NCI-H460 (cell line): ENCODE data around the gene ENOX2. TPM values are rescaled to one million over a fixed set of nuclear protein-coding genes. Genes with fewer than 3 reads are reported as not detected.
"Not testable (repeated sequence)": the region's sequence is repeated elsewhere in the genome, so short reads cannot be mapped to it uniquely, and the experiment has no call there.

Experiments used
- DNase-seq: peaks from one replicate; pipeline ENCODE4 v3.0.0-alpha.2; 2016; ENCODE audit warnings: low read depth; ENCODE audit errors: extremely low read depth
- total RNA-seq: library from RNA; depleted of rRNA; stranded (reverse); fragments of >200 nt; shearing (Covaris generic); gene quantifications from 2 replicates; pipeline ENCODE4 v1.2.3, GENCODE V29; 2014

ENOX2 gene
- total RNA-seq, 1 experiment from 2014 or later: 14.6 TPM

DNA sequence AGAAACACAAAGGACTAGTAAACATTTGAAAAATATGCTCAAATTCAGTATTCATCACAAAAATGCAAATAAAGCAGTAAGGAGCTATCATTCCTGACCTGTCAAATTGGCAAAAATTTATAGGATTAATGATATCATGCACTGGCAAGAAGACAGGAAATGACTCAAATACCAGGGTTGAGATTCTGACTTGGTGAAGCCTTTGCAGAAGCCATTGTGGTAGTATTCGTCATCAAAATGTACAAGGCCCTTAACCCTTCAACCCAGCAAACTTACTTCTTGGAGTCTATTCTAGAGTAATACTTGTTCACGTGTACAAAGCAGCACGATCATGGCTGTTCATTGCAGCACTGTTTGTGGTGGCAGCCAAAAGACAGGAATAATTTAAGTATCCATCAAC lies 132.4 kb downstream of the ENOX2 start:
- DNase-seq: no peak

DNA sequence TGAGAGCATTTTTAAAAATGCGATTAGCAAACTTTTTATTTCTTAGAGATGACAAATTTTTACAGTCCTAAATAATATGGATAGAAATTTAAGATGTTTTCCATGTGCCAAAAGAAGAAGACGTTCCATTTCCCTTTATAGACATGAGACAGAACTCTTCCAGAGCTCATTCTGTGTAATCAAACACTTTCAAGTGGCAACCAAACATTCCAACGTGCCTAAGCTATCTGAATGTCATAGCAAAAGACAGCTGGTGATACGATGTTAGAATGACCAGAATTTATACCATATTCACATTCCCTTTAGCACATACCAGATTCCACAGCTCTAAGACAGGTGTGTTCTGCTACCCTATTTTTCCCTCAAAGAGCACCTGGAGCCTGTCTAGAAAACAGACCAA lies 133.2 kb downstream of the ENOX2 start:
- no peak for DNase-seq

GRCh38 chrX:130758072-130758471 lies 144.9 kb downstream of the ENOX2 start:
- DNase-seq: no peak

GRCh38 chrX:130756233-130756632 lies 146.8 kb downstream of the ENOX2 start:
- no peak for DNase-seq

DNA sequence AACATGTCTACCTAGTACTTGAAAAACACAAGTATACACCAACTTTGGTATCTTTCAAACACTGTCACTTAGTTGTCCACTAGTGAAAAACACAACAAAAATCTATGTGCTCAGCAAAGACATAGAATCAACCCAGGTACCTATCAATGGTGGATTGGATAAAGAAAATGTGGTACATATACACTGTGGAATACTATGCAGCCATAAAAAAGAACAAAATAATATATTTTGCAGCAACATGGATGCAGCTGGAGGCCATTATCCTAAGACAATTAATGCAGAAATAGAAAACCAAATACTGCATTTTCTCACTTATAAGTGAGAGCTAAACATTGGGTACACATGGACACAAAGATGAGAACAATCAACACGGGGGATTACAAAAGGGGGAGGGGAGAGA lies 148.7 kb downstream of the ENOX2 start:
- DNase-seq: no peak

DNA sequence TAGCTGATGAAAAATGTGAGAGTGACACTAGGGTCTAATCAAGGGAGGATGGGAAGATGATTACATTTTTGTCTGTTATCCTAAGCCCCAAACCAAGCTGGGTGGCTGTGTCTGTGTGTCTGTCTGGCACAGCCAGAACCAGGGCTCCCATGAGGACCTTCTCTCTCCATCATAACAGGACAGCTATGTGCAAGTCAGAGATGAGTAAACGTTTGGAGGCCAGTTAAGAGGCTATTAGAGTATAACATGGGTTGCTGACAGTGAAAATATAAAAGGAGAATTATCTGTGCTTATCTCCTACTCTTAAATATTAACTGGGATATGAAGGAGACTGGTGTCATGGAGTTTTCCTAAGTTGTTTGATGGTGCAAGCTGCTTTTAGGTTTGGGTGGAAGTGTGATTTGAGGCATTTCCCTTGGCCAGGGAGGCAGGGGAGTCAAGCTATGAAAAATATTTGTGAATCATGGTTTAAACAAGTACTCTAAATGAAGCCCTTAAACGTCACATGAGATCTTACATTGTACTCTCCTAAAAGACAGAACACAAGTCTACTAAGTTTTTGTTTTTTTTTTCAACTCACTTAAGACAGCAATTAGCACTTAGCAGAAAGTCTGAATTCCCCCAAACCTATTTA lies 156.2 kb downstream of the ENOX2 start:
- DNase-seq: no peak

- DNase-seq: no peak
Measured at GRCh38 chrX:130746077-130746476, 156.9 kb downstream of the ENOX2 start.

- no peak for DNase-seq
Measured at GRCh38 chrX:130741584-130741983, 161.4 kb downstream of the ENOX2 start.

DNA sequence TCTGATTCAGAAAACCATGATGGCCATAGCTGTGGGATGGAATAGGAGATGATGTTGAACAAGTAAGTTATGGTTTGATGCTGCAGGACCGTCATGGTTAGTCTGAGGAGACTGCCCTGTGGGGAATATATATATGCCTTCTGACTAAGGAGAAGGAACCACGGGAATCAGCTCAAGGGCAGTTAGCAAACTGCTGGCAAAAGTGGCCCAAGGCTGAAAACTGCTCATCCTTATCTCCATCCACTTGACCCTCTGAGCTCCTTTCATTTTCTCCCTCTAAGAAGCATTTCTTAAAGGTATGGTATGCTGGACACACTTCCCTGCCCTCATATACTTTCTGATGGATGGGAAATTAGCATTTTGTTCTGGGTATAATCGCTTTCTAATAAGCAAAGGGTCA lies 161.9 kb downstream of the ENOX2 start:
- no peak for DNase-seq

DNA sequence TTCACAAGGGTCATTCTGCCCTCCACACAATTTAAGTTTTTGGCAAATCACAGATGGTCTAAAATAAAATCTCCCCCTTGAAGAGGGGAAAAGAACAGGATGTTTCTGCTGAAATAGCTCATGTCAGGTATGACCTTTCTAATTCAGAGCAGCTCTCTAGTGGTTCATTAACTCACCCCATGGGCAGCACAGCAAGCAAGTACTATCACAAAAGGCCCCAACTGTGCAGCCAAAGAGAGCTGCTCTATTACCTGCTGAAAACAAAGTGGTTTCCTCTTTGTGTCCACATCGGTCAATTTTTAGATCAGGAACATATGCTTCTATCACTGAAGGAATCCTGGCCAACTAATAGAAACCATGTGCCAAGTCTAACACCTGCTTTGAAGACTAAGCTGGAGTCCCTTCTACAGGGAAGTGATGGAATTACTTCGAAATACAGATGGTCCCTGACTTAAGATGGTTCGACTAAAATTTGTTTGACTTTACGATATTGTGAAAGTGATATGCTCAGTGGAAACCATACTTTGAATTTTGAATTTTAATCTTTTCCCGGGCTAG lies 164.3 kb downstream of the ENOX2 start:
- no peak for DNase-seq

DNA sequence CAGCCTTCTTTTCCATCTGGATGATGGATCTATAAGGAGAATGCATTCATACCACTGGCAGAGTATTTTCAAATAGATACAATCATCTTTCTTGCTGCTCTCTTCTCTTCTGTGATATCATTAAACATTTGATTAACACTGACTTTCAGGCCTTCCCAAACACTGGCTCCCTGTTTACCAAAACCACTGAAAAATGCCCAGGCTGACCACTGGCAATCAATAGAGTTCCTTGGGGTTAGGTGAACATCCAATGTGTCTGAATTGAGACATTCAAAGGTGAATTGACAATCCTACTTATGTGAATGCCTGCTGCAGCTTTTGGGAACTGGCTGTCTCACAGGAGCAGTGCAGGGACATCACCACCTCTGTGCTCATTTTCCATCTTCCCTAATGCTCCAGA lies 168.3 kb downstream of the ENOX2 start:
- no peak for DNase-seq

DNA sequence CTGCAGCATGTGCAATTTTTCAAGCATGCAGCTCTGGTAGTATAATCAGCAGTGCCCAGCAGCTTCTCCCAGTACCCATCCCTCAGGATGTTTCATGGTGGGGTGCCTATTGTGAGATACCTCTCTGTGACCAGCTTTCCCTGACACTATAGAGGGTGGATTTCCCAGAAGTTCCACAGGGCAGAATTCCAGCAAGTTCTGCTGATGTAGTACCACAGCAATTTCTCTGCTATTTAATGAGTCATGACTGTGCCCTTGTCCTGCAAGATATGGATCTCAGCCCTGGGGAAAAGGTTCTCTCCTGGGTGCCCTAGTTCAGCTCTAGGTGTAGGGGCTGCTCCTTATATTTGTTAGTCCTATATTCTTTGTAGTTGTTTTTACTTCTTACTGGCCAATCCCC lies 174.8 kb downstream of the ENOX2 start:
- DNase-seq: no peak

- DNase-seq: no peak
Measured at GRCh38 chrX:130726661-130727060, 176.3 kb downstream of the ENOX2 start.

DNA sequence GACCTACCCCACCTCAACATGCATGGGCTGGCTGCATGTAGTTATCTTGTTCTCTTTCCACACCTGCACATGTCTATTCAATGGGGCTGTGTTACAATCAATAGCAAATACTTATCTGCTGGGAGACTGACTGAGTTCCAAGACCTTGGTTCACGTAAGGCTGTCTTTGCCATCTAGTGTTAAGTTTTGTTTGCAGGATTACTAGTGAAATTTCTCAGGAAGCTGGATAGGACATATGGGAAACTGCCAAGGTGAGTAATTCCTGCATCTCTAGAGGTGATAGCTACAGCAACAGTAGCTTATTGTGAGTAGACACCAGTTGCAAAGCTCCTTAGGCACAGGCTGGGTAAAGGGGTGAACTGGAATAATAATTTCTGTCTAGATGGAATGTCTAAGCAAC lies 177.5 kb downstream of the ENOX2 start:
- DNase-seq: no peak

- DNase-seq: no peak
Measured at GRCh38 chrX:130719413-130719812, 183.6 kb downstream of the ENOX2 start.

- DNase-seq: no peak
Measured at GRCh38 chrX:130718137-130718536, 184.9 kb downstream of the ENOX2 start.

DNA sequence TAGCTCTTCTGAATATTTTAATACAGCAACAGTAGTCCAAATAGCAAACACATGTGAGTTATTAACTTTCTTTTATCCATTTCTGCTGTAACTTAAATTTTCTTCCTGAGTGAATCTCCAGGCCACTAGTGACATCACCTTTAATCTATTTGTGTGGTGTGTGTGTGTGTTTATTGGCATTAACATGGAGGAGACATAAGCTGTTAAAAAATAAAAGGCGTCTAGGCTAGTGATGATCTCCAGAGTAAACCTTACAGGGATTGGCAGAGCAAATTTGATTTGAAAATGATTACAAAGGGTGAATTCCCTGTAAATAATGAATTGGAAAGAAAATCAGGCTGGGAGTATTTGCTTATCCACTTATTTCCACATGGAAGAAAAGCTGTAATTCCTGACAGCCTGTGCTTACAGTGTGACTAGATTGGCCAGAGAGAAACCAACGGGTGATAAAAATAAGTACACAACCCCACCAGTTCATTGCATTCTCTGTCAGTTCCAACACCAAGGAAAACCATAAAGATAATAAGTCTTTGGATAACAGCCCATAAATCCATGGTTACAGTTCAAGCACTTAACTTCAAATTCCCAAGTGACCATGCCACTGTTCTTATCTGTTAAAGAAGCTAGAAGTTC lies 186.1 kb downstream of the ENOX2 start:
- DNase-seq: no peak

GRCh38 chrX:130716346-130716745 lies 186.7 kb downstream of the ENOX2 start:
- no peak for DNase-seq

DNA sequence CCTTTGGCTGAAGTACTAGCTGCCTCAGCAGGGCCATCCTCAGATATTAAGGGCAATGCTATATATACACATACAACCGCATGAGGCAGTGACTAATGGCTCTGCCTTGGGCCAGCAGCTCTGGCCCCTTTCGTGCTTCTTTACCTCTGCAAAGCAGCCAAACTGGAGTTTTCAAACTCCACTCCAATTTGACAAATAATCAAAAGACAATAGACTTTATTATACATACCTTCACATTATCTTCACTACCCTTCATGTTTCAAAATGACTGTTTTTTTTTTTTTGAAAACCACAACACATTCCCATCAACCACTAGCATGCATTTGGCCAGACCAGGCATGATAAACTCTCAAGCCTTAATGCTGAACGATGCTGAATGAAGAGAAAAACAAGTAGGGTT lies 187.7 kb downstream of the ENOX2 start:
- no peak for DNase-seq

GRCh38 chrX:130714665-130715064 lies 188.3 kb downstream of the ENOX2 start:
- DNase-seq: no peak

- no peak for DNase-seq
Measured at GRCh38 chrX:130714135-130714534, 188.9 kb downstream of the ENOX2 start.

DNA sequence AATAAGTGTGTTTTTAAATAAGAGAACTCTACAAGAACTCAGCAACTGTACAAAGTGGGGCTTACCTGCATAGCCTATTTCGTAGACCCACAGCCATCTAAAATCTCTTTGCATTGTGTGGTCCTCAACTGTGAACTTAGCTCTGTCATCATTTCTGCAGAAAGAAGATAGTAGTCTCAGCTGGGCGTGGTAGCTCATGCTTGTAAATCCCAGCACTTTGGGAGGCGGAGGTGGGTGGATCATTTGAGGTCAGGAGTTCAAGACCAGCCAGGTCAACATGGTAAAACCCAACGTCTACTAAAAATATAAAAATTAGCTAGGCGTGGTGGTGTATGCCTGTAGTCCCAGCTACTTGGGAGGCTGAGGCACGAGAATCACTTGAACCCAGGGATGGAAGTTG lies 193.8 kb downstream of the ENOX2 start:
- not testable (repeated sequence) for DNase-seq
